ENCODE measurements around the gene CHCHD10.
"Not testable (repeated sequence)": the region's sequence is repeated elsewhere in the genome, so short reads cannot be mapped to it uniquely, and the experiment has no call there.

Gene CHCHD10

GRCh38 chr22:23744485-23744884 is 23.3 kb downstream of the CHCHD10 start:
- no peak for DNase-seq

GRCh38 chr22:23744001-23744400 is 23.8 kb downstream of the CHCHD10 start:
- no peak for DNase-seq

- no peak for DNase-seq
Observed at GRCh38 chr22:23743303-23743705, 24.5 kb downstream of the CHCHD10 start.

GRCh38 chr22:23742505-23743264 is 25.1 kb downstream of the CHCHD10 start:
- no peak for DNase-seq

GRCh38 chr22:23737696-23738095 is 30.1 kb downstream of the CHCHD10 start:
- DNase-seq = no peak

GRCh38 chr22:23728108-23728507 is 39.7 kb downstream of the CHCHD10 start:
- DNase-seq = not testable (repeated sequence)

GRCh38 chr22:23722724-23723123 is 45.0 kb downstream of the CHCHD10 start:
- DNase-seq = no peak

- no peak for DNase-seq
Observed at GRCh38 chr22:23722160-23722559, 45.6 kb downstream of the CHCHD10 start.

GRCh38 chr22:23720855-23721254 is 46.9 kb downstream of the CHCHD10 start:
- no peak for DNase-seq

GRCh38 chr22:23718371-23719165 is 49.2 kb downstream of the CHCHD10 start:
- no peak for DNase-seq

GRCh38 chr22:23716811-23717801 is 50.7 kb downstream of the CHCHD10 start:
- peak; percentile 83 for DNase-seq
